ENCODE measurements around the gene TMEM114.

- TF ChIP-seq, protein P1, sequence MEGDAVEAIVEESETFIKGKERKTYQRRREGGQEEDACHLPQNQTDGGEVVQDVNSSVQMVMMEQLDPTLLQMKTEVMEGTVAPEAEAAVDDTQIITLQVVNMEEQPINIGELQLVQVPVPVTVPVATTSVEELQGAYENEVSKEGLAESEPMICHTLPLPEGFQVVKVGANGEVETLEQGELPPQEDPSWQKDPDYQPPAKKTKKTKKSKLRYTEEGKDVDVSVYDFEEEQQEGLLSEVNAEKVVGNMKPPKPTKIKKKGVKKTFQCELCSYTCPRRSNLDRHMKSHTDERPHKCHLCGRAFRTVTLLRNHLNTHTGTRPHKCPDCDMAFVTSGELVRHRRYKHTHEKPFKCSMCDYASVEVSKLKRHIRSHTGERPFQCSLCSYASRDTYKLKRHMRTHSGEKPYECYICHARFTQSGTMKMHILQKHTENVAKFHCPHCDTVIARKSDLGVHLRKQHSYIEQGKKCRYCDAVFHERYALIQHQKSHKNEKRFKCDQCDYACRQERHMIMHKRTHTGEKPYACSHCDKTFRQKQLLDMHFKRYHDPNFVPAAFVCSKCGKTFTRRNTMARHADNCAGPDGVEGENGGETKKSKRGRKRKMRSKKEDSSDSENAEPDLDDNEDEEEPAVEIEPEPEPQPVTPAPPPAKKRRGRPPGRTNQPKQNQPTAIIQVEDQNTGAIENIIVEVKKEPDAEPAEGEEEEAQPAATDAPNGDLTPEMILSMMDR (IDR thresholded peaks at IDR 0.05), result no peak
- no peak for TF ChIP-seq POLR2A (IDR thresholded peaks at IDR 0.05)
These were observed 4.5 kb downstream of the TMEM114 start for GRCh38 chr16:8585857-8586256.
